Measurements from ENCODE around the gene MICAL1. TPM values are rescaled to one million over a fixed set of nuclear protein-coding genes. Genes with fewer than 3 reads are reported as not detected.

The MICAL1 gene
- total and polyA plus RNA-seq, 2 of the 8 experiments (the other 6 are each of a cell fraction or from before 2014, with no cell fraction given), result 42.5 to 55.4 TPM

GRCh38 chr6:109411034-109411433, 44.5 kb downstream of the MICAL1 start:
- H3K4me3 ChIP-seq (ENCODE audit: extremely low read depth in 1 of 4, insufficient read depth in 2 of 4, low read depth in 3 of 4, low read length in 4 of 4), result no peak overlapping the region
- H3K36me3 ChIP-seq (ENCODE audit: control insufficient read depth in 2 of 4, insufficient read depth in 4 of 4, low read length in 3 of 4), result no peaks in the 10 kb centered on the region
- H3K4ac ChIP-seq (replicated peaks; ENCODE audit: insufficient read length, low read depth, low read length), result no peak overlapping the region
- CTCF ChIA-PET (ENCODE audit: partially characterized antibody), result interaction anchor here (0.9 to 1.8 kb wide), 3 partner anchors 10 to 28 kb away, joined by 4 to 14 read pairs (median 5); no protein-coding TSS in a partner anchor
- no peak overlapping the region for H3K18ac ChIP-seq (ENCODE audit: extremely low read depth, low read length)
- H3K23ac ChIP-seq (ENCODE audit: insufficient read length), result no peak overlapping the region
- no peak overlapping the region for H4K5ac ChIP-seq (ENCODE audit: insufficient read length, low read depth, low read length)
- H3K79me1 ChIP-seq (ENCODE audit: low read depth, low read length), result no peaks in the 10 kb centered on the region
- H3K4me1 ChIP-seq (replicated peaks in 1 of 4; ENCODE audit: control insufficient read depth in 3 of 4, insufficient read depth in 4 of 4, low read length in 3 of 4), result no peaks in the 10 kb centered on the region
- H2AFZ ChIP-seq (ENCODE audit: low read length), result no peak overlapping the region
- POLR2A ChIA-PET (ENCODE audit: partially characterized antibody), result interaction anchor here (2.6 kb wide), 1 partner anchor 10 kb away, joined by 7 read pairs; no protein-coding TSS in a partner anchor
- no peak overlapping the region for H2BK5ac ChIP-seq (ENCODE audit: low read depth, low read length)
- no peaks in the 10 kb centered on the region for H3K79me2 ChIP-seq (ENCODE audit: control insufficient read depth in 1 of 2, insufficient read depth in 2 of 2, low read length in 2 of 2)
- no peak overlapping the region for H3K9ac ChIP-seq (replicated peaks in 1 of 4; ENCODE audit: extremely low read depth in 1 of 4, low read depth in 3 of 4, low read length in 3 of 4)
- DNase-seq (ENCODE audit: low read depth in 1 of 2, low spot score in 2 of 2), result no peak
- H4K8ac ChIP-seq (ENCODE audit: extremely low read depth, insufficient read depth, low read length), result no peak overlapping the region
- H2BK15ac ChIP-seq (ENCODE audit: low read length), result no peak overlapping the region
- no peak overlapping the region for H3K14ac ChIP-seq (ENCODE audit: insufficient read length)
- H4K20me1 ChIP-seq (replicated peaks in 1 of 2; ENCODE audit: control insufficient read depth in 1 of 2, insufficient read depth in 2 of 2, low read length in 2 of 2), result no peaks in the 10 kb centered on the region
- H3K9me3 ChIP-seq (ENCODE audit: insufficient read depth in 2 of 2, low read depth in 1 of 2, low read length in 1 of 2), result no peaks in the 10 kb centered on the region
- H3K27me3 ChIP-seq (replicated peaks in 1 of 4; ENCODE audit: control insufficient read depth in 3 of 4, extremely low read depth in 1 of 4, insufficient read depth in 3 of 4, low read length in 3 of 4), result no peaks in the 10 kb centered on the region
- FAIRE-seq, result no peak
- no peaks in the 10 kb centered on the region for H3K23me2 ChIP-seq (ENCODE audit: low read depth, low read length)
- no peak overlapping the region for H3K56ac ChIP-seq (replicated peaks; ENCODE audit: insufficient read length, low read depth, low read length)
- H3K4me2 ChIP-seq (ENCODE audit: insufficient read depth in 1 of 2, low read depth in 2 of 2, low read length in 2 of 2), result no peak overlapping the region
- H2BK12ac ChIP-seq (ENCODE audit: low read depth, low read length), result no peak overlapping the region
- WGBS, 2 experiments (ENCODE audit: extremely low coverage in 1 of 2, insufficient coverage in 1 of 2, insufficient read length in 1 of 2, insufficient replicate concordance in 2 of 2, low coverage in 1 of 2, low lambda C conversion rate in 2 of 2, missing lambda C conversion rate in 1 of 2), result 84% methylated on average over 2 of the region's 2 CpGs; no CpG with 5 or more reads in 1 of the 2 experiments
- H3K27ac ChIP-seq (ENCODE audit: low read depth, low read length), result no peak overlapping the region
- no peak overlapping the region for H2BK120ac ChIP-seq (replicated peaks; ENCODE audit: low read depth, low read length)
- no peak overlapping the region for H4K91ac ChIP-seq (replicated peaks; ENCODE audit: insufficient read length, low read length)
- H2BK20ac ChIP-seq (ENCODE audit: low read length), result no peak overlapping the region
- no peak overlapping the region for H2AK5ac ChIP-seq (ENCODE audit: low read depth, low read length)
- TF ChIP-seq PHF8 (conservative IDR thresholded peaks at IDR 0.05; ENCODE audit: low read depth, low read length) (no peak), E2F6 (IDR thresholded peaks at IDR 0.05) (no peak)

Measured in H1 (cell line).